WTC11 (cell line): ENCODE results near the gene EXOSC3. TPM values are rescaled to one million over a fixed set of nuclear protein-coding genes. Genes with fewer than 3 reads are reported as not detected.

Experiments used
- ATAC-seq: fragments of 200-7000 bp; cut with Tn5 transposase; 2 replicates; pipeline ENCODE4 v1.10.0; 2021; ENCODE audit warnings: mild to moderate bottlenecking, moderate library complexity
- CTCF ChIA-PET: fragments of 300-600 bp; sonication (Branson Sonifier 250); formaldehyde crosslinking; loops from one replicate; lab custom pipeline; 2021; ENCODE audit warnings: antibody characterized with exemption; lab: Charles Lee
- POLR2A ChIA-PET: fragments of 350-600 bp; sonication (Branson Sonifier 250); formaldehyde crosslinking; loops from one replicate; lab custom pipeline; 2021; ENCODE audit warnings: antibody characterized with exemption; lab: Charles Lee
- DNase-seq: peaks from one replicate; pipeline ENCODE4 v3.0.0; 2021; ENCODE audit warnings: low spot score
- H3K27ac Mint-ChIP-seq: 2 replicates; pipeline ENCODE4 v1.8.0; 2021; ENCODE audit warnings: mixed read lengths
- H3K27me3 Mint-ChIP-seq: 2 replicates; pipeline ENCODE4 v1.8.0; 2021; ENCODE audit warnings: low read depth, mild to moderate bottlenecking, moderate library complexity, mixed read lengths
- H3K36me3 Mint-ChIP-seq: 2 replicates; pipeline ENCODE4 v1.8.0; 2021; ENCODE audit warnings: mixed read lengths
- H3K4me1 Mint-ChIP-seq: 2 replicates; pipeline ENCODE4 v1.8.0; 2022; ENCODE audit warnings: mixed read lengths
- H3K4me3 Mint-ChIP-seq: 2 replicates; pipeline ENCODE4 v1.8.0; 2021; ENCODE audit warnings: mild to moderate bottlenecking, moderate library complexity, mixed read lengths
- H3K9me3 Mint-ChIP-seq: 2 replicates; pipeline ENCODE4 v1.8.0; 2021; ENCODE audit warnings: mixed read lengths
- E2F5 ChIP-seq: sonication (generic); formaldehyde crosslinking; IDR thresholded peaks from 2 replicates; pipeline ENCODE4 v1.8.1; 2022; ENCODE audit warnings: mild to moderate bottlenecking, moderate library complexity, missing genetic modification reagents
- ELF4 ChIP-seq: sonication (generic); formaldehyde crosslinking; IDR thresholded peaks from 2 replicates; pipeline ENCODE4 v1.8.1; 2022; ENCODE audit warnings: low read depth, mild to moderate bottlenecking, moderate library complexity, missing genetic modification reagents
- ERG ChIP-seq: fragments of 250-450 bp; sonication (Bioruptor Pico); IDR thresholded peaks from 2 replicates; pipeline ENCODE4 v1.8.0; 2021; ENCODE audit warnings: mild to moderate bottlenecking
- ESRRA ChIP-seq: sonication (generic); formaldehyde crosslinking; IDR thresholded peaks from 2 replicates; pipeline ENCODE4 v1.8.1; 2022; ENCODE audit warnings: mild to moderate bottlenecking, missing genetic modification reagents, borderline replicate concordance
- GABPB1 ChIP-seq: sonication (generic); formaldehyde crosslinking; IDR thresholded peaks from 2 replicates; pipeline ENCODE4 v1.8.1; 2023; ENCODE audit warnings: mild to moderate bottlenecking, missing genetic modification reagents
- HMGXB4 ChIP-seq: sonication (generic); formaldehyde crosslinking; IDR thresholded peaks from 2 replicates; pipeline ENCODE4 v1.8.1; 2023; ENCODE audit warnings: mild to moderate bottlenecking, moderate library complexity, missing genetic modification reagents
- JAZF1 ChIP-seq: fragments of 250-450 bp; sonication (Bioruptor Pico); IDR thresholded peaks from 2 replicates; pipeline ENCODE4 v1.9.0; 2021; ENCODE audit warnings: moderate library complexity, mild to moderate bottlenecking, inconsistent platforms
- MAX ChIP-seq: sonication (generic); formaldehyde crosslinking; IDR thresholded peaks from 2 replicates; pipeline ENCODE4 v1.8.0; 2022; ENCODE audit warnings: mild to moderate bottlenecking, missing genetic modification reagents
- MYBL2 ChIP-seq: sonication (generic); formaldehyde crosslinking; IDR thresholded peaks from 2 replicates; pipeline ENCODE4 v1.8.1; 2023; ENCODE audit warnings: mild to moderate bottlenecking, moderate library complexity, missing genetic modification reagents
- NFE2L1 ChIP-seq: sonication (generic); formaldehyde crosslinking; IDR thresholded peaks from 2 replicates; pipeline ENCODE4 v1.8.1; 2023; ENCODE audit warnings: missing genetic modification reagents
- NR2C2 ChIP-seq: sonication (generic); formaldehyde crosslinking; IDR thresholded peaks from 2 replicates; pipeline ENCODE4 v1.8.0; 2022; ENCODE audit warnings: mild to moderate bottlenecking, missing genetic modification reagents
- RORB ChIP-seq: fragments of 250-450 bp; sonication (Bioruptor Pico); IDR thresholded peaks from 2 replicates; pipeline ENCODE4 v1.9.0; 2021; ENCODE audit warnings: mild to moderate bottlenecking
- TCF7 ChIP-seq: sonication (generic); formaldehyde crosslinking; IDR thresholded peaks from 2 replicates; pipeline ENCODE4 v1.8.0; 2022; ENCODE audit warnings: mild to moderate bottlenecking, low read depth, missing genetic modification reagents, moderate library complexity
- TEAD1 ChIP-seq: sonication (generic); formaldehyde crosslinking; IDR thresholded peaks from 2 replicates; pipeline ENCODE4 v1.8.0; 2022; ENCODE audit warnings: mild to moderate bottlenecking, missing genetic modification reagents
- TEAD4 ChIP-seq: sonication (generic); formaldehyde crosslinking; IDR thresholded peaks from 2 replicates; pipeline ENCODE4 v1.8.0; 2022; ENCODE audit warnings: mild to moderate bottlenecking, missing genetic modification reagents
- ZBTB43 ChIP-seq: sonication (generic); formaldehyde crosslinking; IDR thresholded peaks from 2 replicates; pipeline ENCODE4 v1.8.1; 2023; ENCODE audit warnings: mild to moderate bottlenecking, missing genetic modification reagents
- ZMAT4 ChIP-seq: fragments of 250-450 bp; sonication (Bioruptor Pico); IDR thresholded peaks from 2 replicates; pipeline ENCODE4 v1.9.0; 2021; ENCODE audit warnings: mild to moderate bottlenecking
- ZNF138 ChIP-seq: sonication (generic); formaldehyde crosslinking; conservative IDR thresholded peaks from 2 replicates; pipeline ENCODE4 v1.8.1; 2022; ENCODE audit warnings: mild to moderate bottlenecking, moderate library complexity, missing genetic modification reagents
- ZNF219 ChIP-seq: sonication (generic); formaldehyde crosslinking; IDR thresholded peaks from 2 replicates; pipeline ENCODE4 v1.8.0; 2023; ENCODE audit warnings: missing genetic modification reagents, mild to moderate bottlenecking, borderline replicate concordance
- ZNF263 ChIP-seq: sonication (generic); formaldehyde crosslinking; IDR thresholded peaks from 2 replicates; pipeline ENCODE4 v1.8.1; 2022; ENCODE audit warnings: low read depth, mild to moderate bottlenecking, moderate library complexity, missing genetic modification reagents
- ZNF423 ChIP-seq: fragments of 250-450 bp; sonication (Bioruptor Pico); IDR thresholded peaks from 2 replicates; pipeline ENCODE4 v2.1.2; 2022; ENCODE audit warnings: mild to moderate bottlenecking, moderate library complexity
- ZNF512 ChIP-seq: sonication (generic); formaldehyde crosslinking; IDR thresholded peaks from 2 replicates; pipeline ENCODE4 v1.8.1; 2022; ENCODE audit warnings: missing genetic modification reagents, borderline replicate concordance
- ZNF671 ChIP-seq: fragments of 250-450 bp; sonication (Bioruptor Pico); IDR thresholded peaks from 2 replicates; pipeline ENCODE4 v1.8.0; 2021; ENCODE audit warnings: mild to moderate bottlenecking
- ZSCAN18 ChIP-seq: fragments of 250-450 bp; sonication (Bioruptor Pico); IDR thresholded peaks from 2 replicates; pipeline ENCODE4 v2.1.2; 2022; ENCODE audit warnings: mild to moderate bottlenecking, moderate library complexity
- total RNA-seq: library from RNA; stranded (reverse); gene quantifications from 3 replicates; pipeline ENCODE4 v1.2.3, GENCODE V29; 2021

The EXOSC3 gene
- total RNA-seq, 1 experiment from 2014 or later: 73.8 TPM

GRCh38 chr9:37792122-37792521, 7.3 kb upstream of the EXOSC3 start (continued):
- TF ChIP-seq ZNF512 (no peak), ZMAT4 (CRISPR knock-in tag) (no peak), NFE2L1 (no peak), MYBL2 (no peak), ZNF423 (CRISPR knock-in tag) (no peak), ZNF671 (CRISPR knock-in tag) (no peak), ESRRA (CRISPR knock-in tag) (no peak), TEAD4 (no peak), TCF7 (no peak), ERG (CRISPR knock-in tag) (no peak), ZBTB43 (CRISPR knock-in tag) (no peak), ZSCAN18 (CRISPR knock-in tag) (no peak), ZNF138 (CRISPR knock-in tag) (no peak)
- TF ChIP-seq, all 79 proteins: peak for 0

- POLR2A ChIA-PET: no interaction called here
- TF ChIP-seq ZNF219 (CRISPR knock-in tag) (no peak), E2F5 (CRISPR knock-in tag) (no peak), GABPB1 (CRISPR knock-in tag) (no peak), ZNF263 (CRISPR knock-in tag) (no peak), ZBTB43 (CRISPR knock-in tag) (no peak), ZNF671 (CRISPR knock-in tag) (no peak), HMGXB4 (no peak), ELF4 (CRISPR knock-in tag) (no peak), JAZF1 (CRISPR knock-in tag) (no peak), TEAD1 (no peak), RORB (no peak), ERG (CRISPR knock-in tag) (no peak), MYBL2 (no peak), MAX (no peak), NR2C2 (no peak), NFE2L1 (no peak)
- H3K4me3 Mint-ChIP-seq: no peak overlapping the region
- CTCF ChIA-PET: no interaction called here
- no peak for DNase-seq
- H3K4me1 Mint-ChIP-seq: 0 out of 2 replicates have a peak, but pooled peaks cover 4% of the 10 kb centered on the region
- no peaks in the 10 kb centered on the region for H3K36me3 Mint-ChIP-seq
- H3K27me3 Mint-ChIP-seq: peaks cover 20% of the 10 kb centered on the region
- H3K9me3 Mint-ChIP-seq: no peaks in the 10 kb centered on the region
- ATAC-seq: no peak
- no peak overlapping the region for H3K27ac Mint-ChIP-seq
These were observed 5.2 kb upstream of the EXOSC3 start for GRCh38 chr9:37790096-37790495.
